Esophagus squamous epithelium (tissue), 4 donors: ENCODE results near the gene ENOX1.

Experiments
- POLR2A ChIP-seq, 4 donors: fragments of 450-650 bp; IDR thresholded peaks; one replicate each; pipeline ENCODE4 v1.6.1; 2017; ENCODE audit warnings: antibody characterized with exemption in 4 of 4, mild to moderate bottlenecking in 4 of 4, moderate library complexity in 3 of 4
- TF ChIP-seq, protein P1 (sequence below), 6 experiments: fragments of 450-650 bp in 4 of 6; fragments of 200-600 bp in 2 of 6; sonication (generic) in 2 of 6; IDR thresholded peaks; one replicate each; pipeline ENCODE4 v1.5.1; 2016 to 2019; ENCODE audit warnings: antibody characterized with exemption in 6 of 6, mild to moderate bottlenecking in 4 of 6, moderate library complexity in 4 of 6

DNA sequence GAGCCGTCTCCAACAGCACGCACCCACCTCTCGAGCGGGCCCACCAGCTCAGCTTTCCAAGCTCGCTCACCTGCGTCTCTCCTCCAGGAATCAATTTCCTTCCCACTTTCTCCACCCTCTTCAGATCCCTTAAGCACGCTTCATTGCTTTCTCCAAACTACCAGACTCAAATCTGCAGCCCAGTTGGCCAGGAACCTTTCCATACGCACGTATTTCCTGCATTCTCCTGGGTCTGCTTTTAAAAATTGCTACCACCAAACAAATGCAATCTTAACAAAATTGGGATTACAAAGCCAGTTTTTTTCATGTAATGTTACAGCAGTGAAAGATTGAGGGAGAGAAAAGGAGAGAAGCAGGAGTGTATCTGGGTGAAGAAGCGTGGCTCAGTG lies 1.5 kb downstream of the ENOX1 start:
- TF ChIP-seq, protein P1, sequence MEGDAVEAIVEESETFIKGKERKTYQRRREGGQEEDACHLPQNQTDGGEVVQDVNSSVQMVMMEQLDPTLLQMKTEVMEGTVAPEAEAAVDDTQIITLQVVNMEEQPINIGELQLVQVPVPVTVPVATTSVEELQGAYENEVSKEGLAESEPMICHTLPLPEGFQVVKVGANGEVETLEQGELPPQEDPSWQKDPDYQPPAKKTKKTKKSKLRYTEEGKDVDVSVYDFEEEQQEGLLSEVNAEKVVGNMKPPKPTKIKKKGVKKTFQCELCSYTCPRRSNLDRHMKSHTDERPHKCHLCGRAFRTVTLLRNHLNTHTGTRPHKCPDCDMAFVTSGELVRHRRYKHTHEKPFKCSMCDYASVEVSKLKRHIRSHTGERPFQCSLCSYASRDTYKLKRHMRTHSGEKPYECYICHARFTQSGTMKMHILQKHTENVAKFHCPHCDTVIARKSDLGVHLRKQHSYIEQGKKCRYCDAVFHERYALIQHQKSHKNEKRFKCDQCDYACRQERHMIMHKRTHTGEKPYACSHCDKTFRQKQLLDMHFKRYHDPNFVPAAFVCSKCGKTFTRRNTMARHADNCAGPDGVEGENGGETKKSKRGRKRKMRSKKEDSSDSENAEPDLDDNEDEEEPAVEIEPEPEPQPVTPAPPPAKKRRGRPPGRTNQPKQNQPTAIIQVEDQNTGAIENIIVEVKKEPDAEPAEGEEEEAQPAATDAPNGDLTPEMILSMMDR (IDR thresholded peaks at IDR 0.05): no peak
- no peak for TF ChIP-seq POLR2A (IDR thresholded peaks at IDR 0.05)
